Endothelial cell of umbilical vein (primary cell): ENCODE data around the gene ATF6B. TPM values are rescaled to one million over a fixed set of nuclear protein-coding genes. Genes with fewer than 3 reads are reported as not detected.

Source experiments
- BruUV-seq: library from RNA; stranded (reverse); fragments of 400-500 nt; replicated peaks from 2 replicates; lab custom pipeline; 2021; lab: Mats Ljungman, UMichigan
- CTCF ChIA-PET: fragments of 300-600, 350-600 bp; sonication (Branson Sonifier 250); formaldehyde crosslinking; loops from one replicate; lab custom pipeline; 2021; ENCODE audit warnings: antibody characterized with exemption, inconsistent platforms; lab: Charles Lee
- POLR2A ChIA-PET: fragments of 300-600, 350-600 bp; sonication (Branson Sonifier 250); formaldehyde crosslinking; loops from one replicate; lab custom pipeline; 2021; ENCODE audit warnings: antibody characterized with exemption, inconsistent platforms; lab: Charles Lee
- DNase-seq: peaks from one replicate; pipeline ENCODE4 v3.0.0-alpha.2; 2011; ENCODE audit warnings: low read depth, low spot score
- FAIRE-seq: peaks from 2 replicates; lab custom pipeline; 2011; peaks lifted over from hg19 to GRCh38; lab: Jason Lieb, UNC
- H2AFZ ChIP-seq: 2 replicates; pipeline ENCODE4 v1.6.0; 2012; ENCODE audit warnings: low read depth, low read length, control low read depth, inconsistent platforms
- H3K27ac ChIP-seq: 2 replicates; pipeline ENCODE4 v1.5.1; 2011; ENCODE audit warnings: low read depth, mild to moderate bottlenecking, control low read depth, low read length, moderate library complexity; ENCODE audit not compliant: insufficient read depth
- H3K27me3 ChIP-seq, 2 experiments: 2 replicates each; pipeline versions ENCODE4 v1.6.0 to v1.6.1; 2011; ENCODE audit warnings: low read length in 2 of 2, mixed read lengths in 1 of 2; ENCODE audit not compliant: control insufficient read depth in 2 of 2, insufficient read depth in 2 of 2
- H3K36me3 ChIP-seq, 2 experiments: 2 replicates in 1 of 2; 3 replicates in 1 of 2; pipeline ENCODE4 v1.5.1; 2011; ENCODE audit warnings: low read length in 2 of 2, mild to moderate bottlenecking in 1 of 2, moderate library complexity in 1 of 2; ENCODE audit not compliant: control insufficient read depth in 2 of 2, insufficient read depth in 2 of 2; ENCODE audit errors: extremely low read depth in 1 of 2
- H3K4me1 ChIP-seq: 3 replicates; pipeline ENCODE4 v1.5.1; 2011; ENCODE audit warnings: mild to moderate bottlenecking, low read length; ENCODE audit not compliant: control insufficient read depth, insufficient read depth; ENCODE audit errors: extremely low read depth
- H3K4me2 ChIP-seq: 2 replicates; pipeline ENCODE4 v1.6.1; 2011; ENCODE audit warnings: low read length, control low read depth, mixed read lengths; ENCODE audit not compliant: insufficient read depth
- H3K4me3 ChIP-seq, 3 experiments: fragments of 200-600 bp in 1 of 3; sonication (generic), shearing (Covaris generic) in 1 of 3; replicated peaks in 1 of 3; 2 replicates each; pipeline ENCODE4 v1.5.1; 2011 to 2016; ENCODE audit warnings: control low read depth in 3 of 3, low read length in 3 of 3, mild to moderate bottlenecking in 2 of 3, inconsistent platforms in 1 of 3, low read depth in 1 of 3, moderate library complexity in 1 of 3; ENCODE audit not compliant: insufficient read depth in 1 of 3
- H3K79me2 ChIP-seq: 2 replicates; pipeline ENCODE4 v1.6.0; 2012; ENCODE audit warnings: low read length, inconsistent platforms; ENCODE audit not compliant: control insufficient read depth, insufficient read depth
- H3K9ac ChIP-seq: replicated peaks from 2 replicates; pipeline ENCODE3; 2011; ENCODE audit warnings: low read length, control low read depth; ENCODE audit not compliant: insufficient read depth; ENCODE audit errors: extremely low read depth
- H3K9me1 ChIP-seq: replicated peaks from 3 replicates; pipeline ENCODE4 v1.6.0; 2011; ENCODE audit warnings: mild to moderate bottlenecking, low read length; ENCODE audit not compliant: control insufficient read depth, insufficient read depth; ENCODE audit errors: extremely low read depth
- H3K9me3 ChIP-seq: replicated peaks from 2 replicates; pipeline ENCODE4 v1.5.1; 2012; ENCODE audit warnings: low read length, inconsistent platforms; ENCODE audit not compliant: control insufficient read depth, insufficient read depth
- H4K20me1 ChIP-seq: replicated peaks from 2 replicates; pipeline ENCODE3; 2011; ENCODE audit warnings: mild to moderate bottlenecking, low read length; ENCODE audit not compliant: control insufficient read depth, insufficient read depth; ENCODE audit errors: extremely low read depth
- EZH2 ChIP-seq: IDR thresholded peaks from 2 replicates; pipeline ENCODE4 v1.6.1; 2012; ENCODE audit warnings: borderline replicate concordance, low read depth, mild to moderate bottlenecking, moderate library complexity, low read length, inconsistent platforms; ENCODE audit not compliant: severe bottlenecking
- FOS ChIP-seq: IDR thresholded peaks from 2 replicates; pipeline ENCODE4 v1.6.1; 2011; ENCODE audit warnings: mild to moderate bottlenecking, low read length, moderate library complexity, borderline replicate concordance; ENCODE audit not compliant: insufficient read depth
- GATA2 ChIP-seq: IDR thresholded peaks from 2 replicates; pipeline ENCODE4 v1.7.0; 2011; ENCODE audit warnings: low read depth, mild to moderate bottlenecking, moderate library complexity, mixed read lengths, low read length; ENCODE audit not compliant: insufficient read length, insufficient read depth
- JUN ChIP-seq: IDR thresholded peaks from 2 replicates; pipeline ENCODE4 v1.6.1; 2011; ENCODE audit warnings: borderline replicate concordance, low read depth; ENCODE audit not compliant: insufficient read length, insufficient read depth
- MYC ChIP-seq: IDR thresholded peaks from one replicate; pipeline ENCODE4 v1.6.1; 2011; ENCODE audit warnings: mild to moderate bottlenecking, low read depth, low read length
- POLR2A ChIP-seq: IDR thresholded peaks from 2 replicates; pipeline ENCODE4 v1.6.1; 2012; ENCODE audit warnings: low read depth, mild to moderate bottlenecking, control low read depth, low read length
- POLR2AphosphoS5 ChIP-seq: IDR thresholded peaks from 2 replicates; pipeline ENCODE4 v1.6.1; 2012; ENCODE audit warnings: low read depth, mild to moderate bottlenecking, control low read depth, low read length, moderate library complexity; ENCODE audit not compliant: insufficient read depth
- dilution Hi-C: fragments of 300-500 bp; cut with MboI; formaldehyde crosslinking; loops from one replicate; pipeline ENCODE4 v1.15.0; 2019; ENCODE audit warnings: low sequenced_read_pairs; ENCODE audit not compliant: extremely low pct_ligation_motif_present
- intact Hi-C: fragments of 100-400 bp; cut with micrococcal nuclease; formaldehyde crosslinking; loops from one replicate; pipeline ENCODE4 v1.10.0; 2022
- polyA plus RNA-seq, 4 experiments: library from polyadenylated mRNA; depleted of rRNA in 3 of 4; stranded (reverse) in 3 of 4; unstranded in 1 of 4; fragments of >200 nt; gene quantifications; 2 replicates each; pipeline versions ENCODE4 v1.2.1 to v1.2.3, GENCODE V29; 2011 to 2012; ENCODE audit warnings: missing spikeins in 1 of 4
- total RNA-seq: library from RNA; stranded (reverse); gene quantifications from 2 replicates; pipeline ENCODE4 v1.2.3, GENCODE V29; 2021
- TF ChIP-seq, protein P1 (sequence below): IDR thresholded peaks from 2 replicates; pipeline ENCODE4 v1.6.1; 2011; ENCODE audit not compliant: insufficient read depth, insufficient read length
- TF ChIP-seq, protein P2 (sequence below), 2 donors: IDR thresholded peaks; 1 replicate in 1 of 2; 2 replicates in 1 of 2; pipeline ENCODE4 v1.5.1; 2011; ENCODE audit warnings: low read length in 2 of 2, mild to moderate bottlenecking in 2 of 2, moderate library complexity in 2 of 2, control low read depth in 1 of 2, inconsistent platforms in 1 of 2, low read depth in 1 of 2; ENCODE audit not compliant: insufficient read depth in 1 of 2; ENCODE audit errors: extremely low read depth in 1 of 2

ATF6B gene
- total and polyA plus RNA-seq, 2 donors (not counting 3 experiments of a cell fraction or from before 2014, with no cell fraction given), result 106 to 115 TPM

DNA sequence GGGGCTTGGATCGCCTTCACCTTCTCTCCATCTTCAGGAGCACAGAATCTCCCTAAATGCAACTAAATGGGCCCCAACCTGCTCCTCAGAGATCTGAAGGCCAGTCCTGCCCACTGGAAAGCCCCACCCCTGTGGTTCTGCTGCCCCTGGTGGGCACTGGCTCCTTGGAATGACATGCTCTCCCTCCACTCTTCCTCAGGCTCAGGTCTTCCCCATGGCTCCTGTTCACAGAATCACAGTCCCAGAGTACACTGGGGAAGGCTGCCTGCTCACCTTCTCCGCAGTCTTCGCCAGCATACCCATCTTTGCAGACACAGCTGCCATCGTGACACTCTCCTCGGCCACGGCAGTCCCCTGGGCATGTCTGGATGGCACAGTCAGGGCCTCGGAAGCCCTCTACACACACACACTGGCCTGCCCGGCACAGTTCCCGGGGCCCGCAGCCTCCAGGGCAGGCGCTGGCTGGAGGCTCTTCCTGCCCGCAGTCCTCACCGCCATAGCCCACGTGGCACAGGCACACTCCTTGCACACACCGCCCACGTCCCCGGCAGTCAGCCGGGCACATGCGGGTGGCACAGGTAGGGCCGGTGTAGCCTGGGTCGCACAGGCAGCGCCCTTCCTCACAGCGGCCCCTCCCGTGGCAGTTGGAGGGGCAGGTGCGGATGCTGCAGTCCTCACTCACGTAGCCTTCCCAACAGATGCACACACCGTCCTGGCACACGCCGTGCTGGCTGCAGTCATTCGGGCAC is 32.5 kb downstream of the ATF6B start:
- no peak for DNase-seq
- CTCF ChIA-PET, result no interaction called here
- Histone ChIP-seq H2AFZ (no peak overlapping the region), H3K9me1 (no peaks in the 10 kb centered on the region), H3K4me3 (no peak overlapping the region), H3K27me3 (peaks cover 7 to 21% of the 10 kb centered on the region in 2 experiments), H3K27ac (no peak overlapping the region), H4K20me1 (no peaks in the 10 kb centered on the region), H3K36me3 (no peaks in the 10 kb centered on the region), H3K79me2 (no peaks in the 10 kb centered on the region), H3K4me2 (no peak overlapping the region), H3K9me3 (no peaks in the 10 kb centered on the region), H3K9ac (no peak overlapping the region), H3K4me1 (no peaks in the 10 kb centered on the region)
- dilution Hi-C loops, result no loop called here
- TF ChIP-seq FOS, result no peak
- TF ChIP-seq, protein P1, sequence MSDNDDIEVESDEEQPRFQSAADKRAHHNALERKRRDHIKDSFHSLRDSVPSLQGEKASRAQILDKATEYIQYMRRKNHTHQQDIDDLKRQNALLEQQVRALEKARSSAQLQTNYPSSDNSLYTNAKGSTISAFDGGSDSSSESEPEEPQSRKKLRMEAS, result no peak
- no peak for TF ChIP-seq MYC
- TF ChIP-seq POLR2A, result no peak
- TF ChIP-seq, protein P2, sequence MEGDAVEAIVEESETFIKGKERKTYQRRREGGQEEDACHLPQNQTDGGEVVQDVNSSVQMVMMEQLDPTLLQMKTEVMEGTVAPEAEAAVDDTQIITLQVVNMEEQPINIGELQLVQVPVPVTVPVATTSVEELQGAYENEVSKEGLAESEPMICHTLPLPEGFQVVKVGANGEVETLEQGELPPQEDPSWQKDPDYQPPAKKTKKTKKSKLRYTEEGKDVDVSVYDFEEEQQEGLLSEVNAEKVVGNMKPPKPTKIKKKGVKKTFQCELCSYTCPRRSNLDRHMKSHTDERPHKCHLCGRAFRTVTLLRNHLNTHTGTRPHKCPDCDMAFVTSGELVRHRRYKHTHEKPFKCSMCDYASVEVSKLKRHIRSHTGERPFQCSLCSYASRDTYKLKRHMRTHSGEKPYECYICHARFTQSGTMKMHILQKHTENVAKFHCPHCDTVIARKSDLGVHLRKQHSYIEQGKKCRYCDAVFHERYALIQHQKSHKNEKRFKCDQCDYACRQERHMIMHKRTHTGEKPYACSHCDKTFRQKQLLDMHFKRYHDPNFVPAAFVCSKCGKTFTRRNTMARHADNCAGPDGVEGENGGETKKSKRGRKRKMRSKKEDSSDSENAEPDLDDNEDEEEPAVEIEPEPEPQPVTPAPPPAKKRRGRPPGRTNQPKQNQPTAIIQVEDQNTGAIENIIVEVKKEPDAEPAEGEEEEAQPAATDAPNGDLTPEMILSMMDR (IDR thresholded peaks at IDR 0.05; ENCODE audit: extremely low read depth in 1 of 2, insufficient read depth in 1 of 2, low read depth in 1 of 2, low read length in 2 of 2), result no peak
- TF ChIP-seq POLR2AphosphoS5, result no peak
- no peak for TF ChIP-seq GATA2
- no peak for TF ChIP-seq JUN
- TF ChIP-seq EZH2, result no peak
- intact Hi-C loops, result no loop called here
- POLR2A ChIA-PET, result no interaction called here
- FAIRE-seq, result no peak
- BruUV-seq, result no TSS peak
